K562 (cell line): ENCODE data around the gene GLT8D2. TPM values are rescaled to one million over a fixed set of nuclear protein-coding genes. Genes with fewer than 3 reads are reported as not detected.

Experiments used
- ATF7 ChIP-seq: fragments of 450-650 bp; IDR thresholded peaks from 2 replicates; pipeline ENCODE4 v1.7.1; 2014; ENCODE audit warnings: mild to moderate bottlenecking, moderate library complexity
- MEIS2 ChIP-seq: fragments of 450-650 bp; IDR thresholded peaks from 2 replicates; pipeline ENCODE4 v1.6.1; 2014; ENCODE audit warnings: mild to moderate bottlenecking; ENCODE audit not compliant: partially characterized antibody
- PRDM10 ChIP-seq: fragments of 450-650 bp; IDR thresholded peaks from 2 replicates; pipeline ENCODE4 v1.6.1; 2018; ENCODE audit not compliant: partially characterized antibody
- SRF ChIP-seq, 2 experiments: fragments of 250-450, 450-650 bp in 1 of 2; sonication (Bioruptor Pico) in 1 of 2; sonication (generic) in 1 of 2; formaldehyde crosslinking; IDR thresholded peaks; 2 replicates each; pipeline versions ENCODE4 v1.5.0 to v1.5.1; 2020 to 2022; ENCODE audit warnings: mild to moderate bottlenecking in 1 of 2, missing genetic modification reagents in 1 of 2
- SRSF7 ChIP-seq: fragments of 200-400 bp; formaldehyde crosslinking; optimal IDR thresholded peaks from 2 replicates; pipeline ENCODE3; 2017; ENCODE audit warnings: mild to moderate bottlenecking, low read depth, low read length
- TOE1 ChIP-seq, 2 experiments: fragments of 450-650 bp in 1 of 2; sonication (generic) in 1 of 2; formaldehyde crosslinking in 1 of 2; IDR thresholded peaks; 2 replicates each; pipeline versions ENCODE4 v1.7.1 to v1.8.0; 2016 to 2022; ENCODE audit warnings: borderline replicate concordance in 2 of 2, mild to moderate bottlenecking in 2 of 2, antibody characterized with exemption in 1 of 2, inconsistent platforms in 1 of 2, low read depth in 1 of 2, missing genetic modification reagents in 1 of 2, moderate library complexity in 1 of 2
- TSC22D4 ChIP-seq: fragments of 450-650 bp; IDR thresholded peaks from 2 replicates; pipeline ENCODE4 v1.6.1; 2016; ENCODE audit warnings: missing genetic modification characterization, missing biosample characterization, control low read depth
- USF1 ChIP-seq: sonication (generic); formaldehyde crosslinking; IDR thresholded peaks from 2 replicates; pipeline ENCODE4 v1.9.0; 2022; ENCODE audit warnings: mild to moderate bottlenecking, missing genetic modification reagents
- ZNF140 ChIP-seq: fragments of 250-450 bp; sonication (Bioruptor Pico); IDR thresholded peaks from 2 replicates; pipeline ENCODE4 v1.8.0; 2021; ENCODE audit warnings: moderate library complexity, mild to moderate bottlenecking, inconsistent platforms
- ZNF316 ChIP-seq: fragments of 450-650 bp; IDR thresholded peaks from 2 replicates; pipeline ENCODE4 v1.6.1; 2016
- ZNF384 ChIP-seq: IDR thresholded peaks from 2 replicates; pipeline ENCODE4 v1.6.1; 2012; ENCODE audit warnings: low read depth, low read length, improper control_type of control experiment
- ZNF57 ChIP-seq: fragments of 450-650 bp; formaldehyde crosslinking; IDR thresholded peaks from 2 replicates; pipeline ENCODE4 v1.4.0; 2020; ENCODE audit warnings: mild to moderate bottlenecking, moderate library complexity
- ZNF830 ChIP-seq: fragments of 250-450 bp; sonication (Bioruptor Pico); IDR thresholded peaks from 2 replicates; pipeline ENCODE4 v1.5.0; 2021; ENCODE audit warnings: mild to moderate bottlenecking
- ZZZ3 ChIP-seq: fragments of 450-650 bp; IDR thresholded peaks from 2 replicates; pipeline ENCODE4 v1.6.1; 2016; ENCODE audit warnings: antibody characterized with exemption, mild to moderate bottlenecking, moderate library complexity
- polyA plus RNA-seq, 8 experiments: library from polyadenylated mRNA; depleted of rRNA in 4 of 8; stranded (reverse) in 5 of 8; unstranded in 3 of 8; fragments of >200 nt; fragmentation: Nextera tagmentation in 2 of 8; fragmentation: Illumina TruSeq in 1 of 8; extraction: Ambion mirVana in 2 of 8; extraction: Trizol in 1 of 8; gene quantifications; 2 replicates each; pipeline versions ENCODE4 v1.2.1 to v1.2.3, GENCODE V29; 2011 to 2014; ENCODE audit warnings: inconsistent platforms in 1 of 8, missing spikeins in 1 of 8
- total RNA-seq, 7 experiments: library from RNA; depleted of rRNA in 6 of 7; stranded (reverse); fragments of >200 nt in 6 of 7; fragmentation: Illumina TruSeq in 2 of 7; extraction: Trizol in 2 of 7; gene quantifications; 2 replicates each; pipeline versions ENCODE4 v1.2.1 to v1.2.3, GENCODE V29; 2011 to 2021; ENCODE audit warnings: low replicate concordance in 1 of 7
- TF ChIP-seq, protein P1 (sequence below), 2 experiments: IDR thresholded peaks in 1 of 2; conservative IDR thresholded peaks in 1 of 2; 2 replicates each; pipeline ENCODE4 v1.6.1; 2016; ENCODE audit warnings: low read depth in 2 of 2, mild to moderate bottlenecking in 1 of 2, missing compliant biosample characterization in 1 of 2, missing genetic modification characterization in 1 of 2, moderate library complexity in 1 of 2
- TF ChIP-seq, protein P2 (sequence below): fragments of 450-650 bp; formaldehyde crosslinking; IDR thresholded peaks from 2 replicates; pipeline ENCODE4 v1.4.0; 2020; ENCODE audit warnings: mild to moderate bottlenecking, mixed read lengths
- TF ChIP-seq, protein P3 (sequence below): sonication (generic); formaldehyde crosslinking; IDR thresholded peaks from 2 replicates; pipeline ENCODE4 v1.5.0; 2020; ENCODE audit warnings: missing genetic modification reagents

GLT8D2 gene
- total and polyA plus RNA-seq, 9 of the 15 experiments (the other 6 are each of a cell fraction or from before 2014, with no cell fraction given), result 0.18 to 0.27 (median 0.18) TPM; not detected in 6

- 0 out of 2 replicates have a peak, but pooled peaks have one; percentile 20 for TF ChIP-seq USF1 (CRISPR knock-in tag)
- TF ChIP-seq, protein P1, sequence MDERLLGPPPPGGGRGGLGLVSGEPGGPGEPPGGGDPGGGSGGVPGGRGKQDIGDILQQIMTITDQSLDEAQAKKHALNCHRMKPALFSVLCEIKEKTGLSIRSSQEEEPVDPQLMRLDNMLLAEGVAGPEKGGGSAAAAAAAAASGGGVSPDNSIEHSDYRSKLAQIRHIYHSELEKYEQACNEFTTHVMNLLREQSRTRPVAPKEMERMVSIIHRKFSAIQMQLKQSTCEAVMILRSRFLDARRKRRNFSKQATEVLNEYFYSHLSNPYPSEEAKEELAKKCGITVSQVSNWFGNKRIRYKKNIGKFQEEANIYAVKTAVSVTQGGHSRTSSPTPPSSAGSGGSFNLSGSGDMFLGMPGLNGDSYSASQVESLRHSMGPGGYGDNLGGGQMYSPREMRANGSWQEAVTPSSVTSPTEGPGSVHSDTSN (CRISPR knock-in tag; IDR thresholded peaks at IDR 0.05; ENCODE audit: low read depth), result no peak
- TF ChIP-seq, protein P1 (tag; conservative IDR thresholded peaks at IDR 0.05; ENCODE audit: low read depth), result peak; percentile 69
- TF ChIP-seq SRSF7, result no peak
- TF ChIP-seq ZNF57 (CRISPR knock-in tag), result no peak
- no peak for TF ChIP-seq ZNF140 (CRISPR knock-in tag)
- peak; percentile 50; the same call in 1 of the 2 replicates for TF ChIP-seq TOE1 (IDR thresholded peaks at IDR 0.05; ENCODE audit: borderline replicate concordance)
- TF ChIP-seq TOE1 (CRISPR knock-in tag; IDR thresholded peaks at IDR 0.05; ENCODE audit: borderline replicate concordance, low read depth), result no peak
- TF ChIP-seq, protein P2, sequence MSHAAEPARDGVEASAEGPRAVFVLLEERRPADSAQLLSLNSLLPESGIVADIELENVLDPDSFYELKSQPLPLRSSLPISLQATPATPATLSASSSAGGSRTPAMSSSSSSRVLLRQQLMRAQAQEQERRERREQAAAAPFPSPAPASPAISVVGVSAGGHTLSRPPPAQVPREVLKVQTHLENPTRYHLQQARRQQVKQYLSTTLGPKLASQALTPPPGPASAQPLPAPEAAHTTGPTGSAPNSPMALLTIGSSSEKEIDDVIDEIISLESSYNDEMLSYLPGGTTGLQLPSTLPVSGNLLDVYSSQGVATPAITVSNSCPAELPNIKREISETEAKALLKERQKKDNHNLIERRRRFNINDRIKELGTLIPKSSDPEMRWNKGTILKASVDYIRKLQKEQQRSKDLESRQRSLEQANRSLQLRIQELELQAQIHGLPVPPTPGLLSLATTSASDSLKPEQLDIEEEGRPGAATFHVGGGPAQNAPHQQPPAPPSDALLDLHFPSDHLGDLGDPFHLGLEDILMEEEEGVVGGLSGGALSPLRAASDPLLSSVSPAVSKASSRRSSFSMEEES (CRISPR knock-in tag), result peak; percentile 46; the same call in 1 of the 2 replicates
- TF ChIP-seq, protein P3, sequence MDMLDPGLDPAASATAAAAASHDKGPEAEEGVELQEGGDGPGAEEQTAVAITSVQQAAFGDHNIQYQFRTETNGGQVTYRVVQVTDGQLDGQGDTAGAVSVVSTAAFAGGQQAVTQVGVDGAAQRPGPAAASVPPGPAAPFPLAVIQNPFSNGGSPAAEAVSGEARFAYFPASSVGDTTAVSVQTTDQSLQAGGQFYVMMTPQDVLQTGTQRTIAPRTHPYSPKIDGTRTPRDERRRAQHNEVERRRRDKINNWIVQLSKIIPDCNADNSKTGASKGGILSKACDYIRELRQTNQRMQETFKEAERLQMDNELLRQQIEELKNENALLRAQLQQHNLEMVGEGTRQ (CRISPR knock-in tag), result peak; percentile 54
- no peak for TF ChIP-seq ZZZ3
- no peak for TF ChIP-seq ZNF830 (CRISPR knock-in tag)
- no peak for TF ChIP-seq PRDM10
- TF ChIP-seq ATF7, result no peak
- TF ChIP-seq MEIS2, result peak; percentile 89
- no peak for TF ChIP-seq TSC22D4
- TF ChIP-seq ZNF384, result peak; percentile 53
- TF ChIP-seq ZNF316, result no peak
- no peak for TF ChIP-seq SRF (CRISPR knock-in tag; IDR thresholded peaks at IDR 0.05)
These were observed 10.8 kb upstream of the GLT8D2 start (continued) for GRCh38 chr12:104060791-104061190.
